DMS 273 (cell line): ENCODE results near the gene ADCY7.
A peak's percentile ranks its signal among the peaks of the same experiment; 100 is the strongest.

ENCODE experiments used
- DNase-seq: peaks from one replicate; lab custom pipeline; 2025; ENCODE audit not compliant: unreplicated experiment; lab: John Stamatoyannopoulos, UW

The ADCY7 gene

GRCh38 chr16:50265716-50266336 lies 525 bp upstream of the ADCY7 start:
- DNase-seq: no peak

- peak; percentile 86 for DNase-seq
Measured at GRCh38 chr16:50267151-50267631, 840 bp downstream of the ADCY7 start.

GRCh38 chr16:50267651-50268050 lies 1.3 kb downstream of the ADCY7 start:
- DNase-seq: no peak

- peak; percentile 70 for DNase-seq
Measured at GRCh38 chr16:50268352-50268751, 2.0 kb downstream of the ADCY7 start.

- no peak for DNase-seq
Measured at GRCh38 chr16:50269061-50269705, 2.8 kb downstream of the ADCY7 start.

- DNase-seq: peak; percentile 18
Measured at GRCh38 chr16:50269769-50270509, 3.6 kb downstream of the ADCY7 start.

- no peak for DNase-seq
Measured at GRCh38 chr16:50270510-50271147, 4.3 kb downstream of the ADCY7 start.

- DNase-seq: peak; percentile 15
Measured at GRCh38 chr16:50271148-50272041, 5.0 kb downstream of the ADCY7 start.

GRCh38 chr16:50272111-50272571 lies 5.8 kb downstream of the ADCY7 start:
- DNase-seq: no peak

GRCh38 chr16:50272687-50273381 lies 6.5 kb downstream of the ADCY7 start:
- no peak for DNase-seq

GRCh38 chr16:50273382-50273690 lies 7.0 kb downstream of the ADCY7 start:
- DNase-seq: no peak

- peak; percentile 20 for DNase-seq
Measured at GRCh38 chr16:50273888-50274325, 7.6 kb downstream of the ADCY7 start.

GRCh38 chr16:50274326-50275097 lies 8.2 kb downstream of the ADCY7 start:
- no peak for DNase-seq

GRCh38 chr16:50275098-50275415 lies 8.7 kb downstream of the ADCY7 start:
- DNase-seq: no peak

- peak; percentile 31 for DNase-seq
Measured at GRCh38 chr16:50275428-50276325, 9.3 kb downstream of the ADCY7 start.

- no peak for DNase-seq
Measured at GRCh38 chr16:50276326-50276640, 9.9 kb downstream of the ADCY7 start.

GRCh38 chr16:50276801-50277555 lies 10.6 kb downstream of the ADCY7 start:
- no peak for DNase-seq

GRCh38 chr16:50278251-50278650 lies 11.9 kb downstream of the ADCY7 start:
- DNase-seq: no peak
